ENCODE data around the gene MROH9.

Gene MROH9

DNA sequence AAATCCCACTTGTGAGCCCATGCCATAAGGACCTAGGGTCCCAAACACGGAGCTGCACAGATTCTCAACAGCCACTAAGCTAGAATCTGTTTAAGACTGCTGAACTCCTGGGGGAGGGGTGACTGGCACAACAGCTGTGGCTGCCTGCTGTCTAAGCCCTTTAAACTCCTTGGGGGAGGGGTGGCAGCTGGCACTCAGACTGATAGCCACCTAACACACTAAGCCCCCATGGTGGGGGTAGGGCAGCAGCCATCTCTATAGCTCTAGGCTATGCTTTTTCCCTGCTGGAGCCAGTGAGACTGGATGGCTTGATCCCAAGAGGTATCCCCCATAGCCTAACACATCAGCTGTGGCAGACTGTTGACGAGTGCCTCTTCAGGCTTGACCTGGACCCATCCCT lies 82.1 kb downstream of the MROH9 start:
- DNase-seq (peak; percentile 46), ATAC-seq (ENCODE audit: insufficient read depth, low read depth) (peak; percentile 66)
- TF ChIP-seq, protein P1, sequence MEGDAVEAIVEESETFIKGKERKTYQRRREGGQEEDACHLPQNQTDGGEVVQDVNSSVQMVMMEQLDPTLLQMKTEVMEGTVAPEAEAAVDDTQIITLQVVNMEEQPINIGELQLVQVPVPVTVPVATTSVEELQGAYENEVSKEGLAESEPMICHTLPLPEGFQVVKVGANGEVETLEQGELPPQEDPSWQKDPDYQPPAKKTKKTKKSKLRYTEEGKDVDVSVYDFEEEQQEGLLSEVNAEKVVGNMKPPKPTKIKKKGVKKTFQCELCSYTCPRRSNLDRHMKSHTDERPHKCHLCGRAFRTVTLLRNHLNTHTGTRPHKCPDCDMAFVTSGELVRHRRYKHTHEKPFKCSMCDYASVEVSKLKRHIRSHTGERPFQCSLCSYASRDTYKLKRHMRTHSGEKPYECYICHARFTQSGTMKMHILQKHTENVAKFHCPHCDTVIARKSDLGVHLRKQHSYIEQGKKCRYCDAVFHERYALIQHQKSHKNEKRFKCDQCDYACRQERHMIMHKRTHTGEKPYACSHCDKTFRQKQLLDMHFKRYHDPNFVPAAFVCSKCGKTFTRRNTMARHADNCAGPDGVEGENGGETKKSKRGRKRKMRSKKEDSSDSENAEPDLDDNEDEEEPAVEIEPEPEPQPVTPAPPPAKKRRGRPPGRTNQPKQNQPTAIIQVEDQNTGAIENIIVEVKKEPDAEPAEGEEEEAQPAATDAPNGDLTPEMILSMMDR (IDR thresholded peaks at IDR 0.05; ENCODE audit: borderline replicate concordance, extremely low read depth, low read length, poor library complexity, severe bottlenecking) = no peak
- TF ChIP-seq EZH2 (IDR thresholded peaks at IDR 0.05; ENCODE audit: borderline replicate concordance, low read depth, low read length, severe bottlenecking) = no peak
- Histone ChIP-seq H3K27ac (ENCODE audit: low read length) (no peak overlapping the region), H3K79me2 (ENCODE audit: insufficient read depth, low read length) (no peaks in the 10 kb centered on the region), H3K27me3 (ENCODE audit: insufficient read depth, low read length, poor library complexity) (no peaks in the 10 kb centered on the region), H3K4me3 (ENCODE audit: low read depth in 1 of 2, low read length in 2 of 2) (no peak overlapping the region), H3K9ac (ENCODE audit: low read depth, low read length) (no peak overlapping the region), H2AFZ (ENCODE audit: low read depth, low read length) (no peak overlapping the region), H3K36me3 (ENCODE audit: insufficient read depth, low read length) (no peaks in the 10 kb centered on the region), H3K9me3 (ENCODE audit: insufficient read depth, low read length, severe bottlenecking) (no peaks in the 10 kb centered on the region), H3K4me1 (ENCODE audit: insufficient read depth, low read length) (no peaks in the 10 kb centered on the region), H3K4me2 (ENCODE audit: insufficient read depth, low read length) (no peak overlapping the region), H4K20me1 (ENCODE audit: insufficient read depth, low read length) (no peaks in the 10 kb centered on the region)

DNA sequence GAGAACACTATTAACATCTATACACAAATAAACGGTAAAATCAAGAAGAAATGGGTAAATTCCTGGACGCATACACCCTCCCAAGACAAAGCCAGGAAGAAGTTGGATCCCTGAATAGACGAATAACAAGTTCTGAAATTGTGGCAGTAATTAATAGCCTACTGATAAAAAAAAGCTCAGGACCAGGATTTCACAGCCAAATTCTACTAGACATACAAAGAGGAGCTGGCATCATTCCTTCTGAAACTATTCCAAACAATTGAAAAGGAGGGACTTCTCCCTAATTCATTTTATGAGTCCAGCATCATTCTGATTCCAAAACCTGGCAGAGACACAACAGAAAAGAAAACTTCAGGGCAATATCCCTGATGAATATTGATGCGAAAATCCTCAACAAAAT lies 84.6 kb downstream of the MROH9 start:
- no peaks in the 10 kb centered on the region for H3K79me2 ChIP-seq (ENCODE audit: insufficient read depth, low read length)
- no peaks in the 10 kb centered on the region for H3K9me3 ChIP-seq (ENCODE audit: insufficient read depth, low read length, severe bottlenecking)
- H3K4me3 ChIP-seq (ENCODE audit: low read depth in 1 of 2, low read length in 2 of 2) = no peak overlapping the region
- no peak overlapping the region for H3K27ac ChIP-seq (ENCODE audit: low read length)
- DNase-seq = no peak
- no peak for ATAC-seq (ENCODE audit: insufficient read depth, low read depth)
- no peaks in the 10 kb centered on the region for H4K20me1 ChIP-seq (ENCODE audit: insufficient read depth, low read length)
- H3K9ac ChIP-seq (ENCODE audit: low read depth, low read length) = no peak overlapping the region
- H3K27me3 ChIP-seq (ENCODE audit: insufficient read depth, low read length, poor library complexity) = no peaks in the 10 kb centered on the region
- H3K4me2 ChIP-seq (ENCODE audit: insufficient read depth, low read length) = no peak overlapping the region
- no peaks in the 10 kb centered on the region for H3K4me1 ChIP-seq (ENCODE audit: insufficient read depth, low read length)
- TF ChIP-seq, protein P1 (IDR thresholded peaks at IDR 0.05; ENCODE audit: borderline replicate concordance, extremely low read depth, low read length, poor library complexity, severe bottlenecking) = no peak
- TF ChIP-seq EZH2 (IDR thresholded peaks at IDR 0.05; ENCODE audit: borderline replicate concordance, low read depth, low read length, severe bottlenecking) = no peak
- no peaks in the 10 kb centered on the region for H3K36me3 ChIP-seq (ENCODE audit: insufficient read depth, low read length)
- H2AFZ ChIP-seq (ENCODE audit: low read depth, low read length) = no peak overlapping the region

DNA sequence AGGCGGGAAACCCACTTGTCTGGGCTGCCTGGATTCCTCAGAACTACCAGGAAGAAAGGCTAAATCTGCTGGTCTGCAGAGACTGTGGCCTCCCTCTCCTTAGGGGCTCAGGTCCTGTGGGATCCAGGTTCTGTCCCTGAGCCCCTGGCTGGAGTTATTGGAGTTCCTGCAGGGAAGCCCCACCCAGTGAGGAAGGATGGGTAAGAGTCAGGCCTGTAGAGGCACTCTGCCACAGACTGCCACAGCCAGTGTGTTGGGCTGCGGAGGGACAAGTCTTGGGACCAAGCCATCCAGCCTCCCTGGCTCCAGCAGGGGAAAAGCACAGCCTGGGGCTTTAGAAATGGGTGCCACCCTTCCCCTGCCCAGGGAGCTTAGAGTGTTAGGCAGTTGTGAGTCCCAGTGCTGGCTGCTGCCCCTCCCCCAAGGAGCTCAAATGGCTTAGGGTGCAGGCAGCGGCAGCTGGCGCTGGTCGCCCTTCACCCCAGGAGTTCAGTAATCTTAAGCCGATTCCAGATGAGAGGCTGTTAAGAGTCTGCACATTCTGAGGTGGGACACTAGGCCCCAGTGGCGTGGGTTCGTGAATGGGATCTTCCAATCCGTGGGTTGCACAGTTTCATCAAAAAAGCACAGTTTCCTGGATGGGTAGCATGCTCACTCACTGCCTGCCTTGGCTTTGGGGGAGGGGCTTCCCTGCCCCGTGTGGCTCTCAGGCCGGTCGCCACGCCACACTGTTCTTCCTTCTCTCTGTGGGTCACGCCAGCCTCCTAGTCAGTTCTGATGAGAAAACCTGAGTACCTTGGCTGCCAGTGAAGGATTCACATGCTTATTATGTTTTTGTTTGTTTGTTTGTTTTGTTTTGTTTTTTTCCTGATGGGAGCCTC lies 97.7 kb downstream of the MROH9 start:
- no peaks in the 10 kb centered on the region for H3K9me3 ChIP-seq (ENCODE audit: insufficient read depth, low read length, severe bottlenecking)
- no peaks in the 10 kb centered on the region for H3K79me2 ChIP-seq (ENCODE audit: insufficient read depth, low read length)
- no peaks in the 10 kb centered on the region for H3K4me1 ChIP-seq (ENCODE audit: insufficient read depth, low read length)
- H3K9ac ChIP-seq (ENCODE audit: low read depth, low read length) = no peak overlapping the region
- no peak overlapping the region for H3K27ac ChIP-seq (ENCODE audit: low read length)
- no peak for DNase-seq
- ATAC-seq (ENCODE audit: insufficient read depth, low read depth) = no peak
- no peak overlapping the region for H3K4me3 ChIP-seq (ENCODE audit: low read depth in 1 of 2, low read length in 2 of 2)
- H3K36me3 ChIP-seq (ENCODE audit: insufficient read depth, low read length) = no peaks in the 10 kb centered on the region
- no peak overlapping the region for H3K4me2 ChIP-seq (ENCODE audit: insufficient read depth, low read length)
- H4K20me1 ChIP-seq (ENCODE audit: insufficient read depth, low read length) = no peaks in the 10 kb centered on the region
- no peak overlapping the region for H2AFZ ChIP-seq (ENCODE audit: low read depth, low read length)
- H3K27me3 ChIP-seq (ENCODE audit: insufficient read depth, low read length, poor library complexity) = no peaks in the 10 kb centered on the region
- TF ChIP-seq, protein P1 (IDR thresholded peaks at IDR 0.05; ENCODE audit: borderline replicate concordance, extremely low read depth, low read length, poor library complexity, severe bottlenecking) = no peak
- TF ChIP-seq EZH2 (IDR thresholded peaks at IDR 0.05; ENCODE audit: borderline replicate concordance, low read depth, low read length, severe bottlenecking) = no peak

Measured in DND-41 (cell line).